Peyer's patch (tissue), 4 donors: ENCODE measurements around the gene AKAP7.

Experiments
- POLR2A ChIP-seq, 2 donors: fragments of 450-650 bp; IDR thresholded peaks; one replicate each; pipeline ENCODE4 v1.5.1; 2017; ENCODE audit warnings: antibody characterized with exemption in 2 of 2, mild to moderate bottlenecking in 2 of 2, moderate library complexity in 2 of 2
- TF ChIP-seq, protein P1 (sequence below), 6 experiments: fragments of 450-650 bp in 4 of 6; fragments of 200-600 bp in 2 of 6; sonication (generic) in 1 of 6; IDR thresholded peaks; one replicate each; pipeline ENCODE4 v1.5.1; 2017 to 2019; ENCODE audit warnings: antibody characterized with exemption in 6 of 6, mild to moderate bottlenecking in 3 of 6, moderate library complexity in 1 of 6

- TF ChIP-seq, protein P1, sequence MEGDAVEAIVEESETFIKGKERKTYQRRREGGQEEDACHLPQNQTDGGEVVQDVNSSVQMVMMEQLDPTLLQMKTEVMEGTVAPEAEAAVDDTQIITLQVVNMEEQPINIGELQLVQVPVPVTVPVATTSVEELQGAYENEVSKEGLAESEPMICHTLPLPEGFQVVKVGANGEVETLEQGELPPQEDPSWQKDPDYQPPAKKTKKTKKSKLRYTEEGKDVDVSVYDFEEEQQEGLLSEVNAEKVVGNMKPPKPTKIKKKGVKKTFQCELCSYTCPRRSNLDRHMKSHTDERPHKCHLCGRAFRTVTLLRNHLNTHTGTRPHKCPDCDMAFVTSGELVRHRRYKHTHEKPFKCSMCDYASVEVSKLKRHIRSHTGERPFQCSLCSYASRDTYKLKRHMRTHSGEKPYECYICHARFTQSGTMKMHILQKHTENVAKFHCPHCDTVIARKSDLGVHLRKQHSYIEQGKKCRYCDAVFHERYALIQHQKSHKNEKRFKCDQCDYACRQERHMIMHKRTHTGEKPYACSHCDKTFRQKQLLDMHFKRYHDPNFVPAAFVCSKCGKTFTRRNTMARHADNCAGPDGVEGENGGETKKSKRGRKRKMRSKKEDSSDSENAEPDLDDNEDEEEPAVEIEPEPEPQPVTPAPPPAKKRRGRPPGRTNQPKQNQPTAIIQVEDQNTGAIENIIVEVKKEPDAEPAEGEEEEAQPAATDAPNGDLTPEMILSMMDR (IDR thresholded peaks at IDR 0.05), result no peak
- TF ChIP-seq POLR2A (IDR thresholded peaks at IDR 0.05), result no peak
Measured at GRCh38 chr6:131303338-131303930, 168.2 kb downstream of the AKAP7 start.
